Calu3 (cell line): ENCODE measurements around the gene MPIG6B. TPM values are rescaled to one million over a fixed set of nuclear protein-coding genes. Genes with fewer than 3 reads are reported as not detected.

Experiments used
- BruUV-seq: library from RNA; stranded (reverse); fragments of 400-500 nt; replicated peaks from 2 replicates; lab custom pipeline; 2021; lab: Mats Ljungman, UMichigan
- CTCF ChIA-PET: fragments of 300-600 bp; sonication (Branson Sonifier 250); formaldehyde crosslinking; loops from one replicate; lab custom pipeline; 2022; ENCODE audit warnings: antibody characterized with exemption; lab: Charles Lee
- DNase-seq: peaks from one replicate; pipeline ENCODE4 v3.0.0; 2022
- H3K27ac Mint-ChIP-seq: one replicate; pipeline ENCODE4 v1.8.0; 2022; ENCODE audit warnings: mixed read lengths; ENCODE audit not compliant: unreplicated experiment
- H3K27me3 Mint-ChIP-seq: one replicate; pipeline ENCODE4 v1.8.0; 2022; ENCODE audit warnings: mixed read lengths; ENCODE audit not compliant: unreplicated experiment
- H3K36me3 Mint-ChIP-seq: one replicate; pipeline ENCODE4 v1.8.0; 2022; ENCODE audit warnings: mild to moderate bottlenecking, moderate library complexity, mixed read lengths; ENCODE audit not compliant: insufficient read depth, unreplicated experiment
- H3K4me1 Mint-ChIP-seq: one replicate; pipeline ENCODE4 v1.8.0; 2022; ENCODE audit warnings: mild to moderate bottlenecking, low read depth, mixed read lengths; ENCODE audit not compliant: unreplicated experiment
- H3K4me3 Mint-ChIP-seq: one replicate; pipeline ENCODE4 v1.8.0; 2022; ENCODE audit warnings: mild to moderate bottlenecking, low read depth, moderate library complexity, mixed read lengths; ENCODE audit not compliant: unreplicated experiment
- H3K9me3 Mint-ChIP-seq: one replicate; pipeline ENCODE4 v1.8.0; 2022; ENCODE audit warnings: low read depth, mixed read lengths; ENCODE audit not compliant: unreplicated experiment
- CTCF ChIP-seq: fragments of 200-600 bp; IDR thresholded peaks from one replicate; pipeline ENCODE4 v1.8.0; 2022; ENCODE audit warnings: antibody characterized with exemption; ENCODE audit not compliant: unreplicated experiment
- intact Hi-C: fragments of 100-400 bp; cut with micrococcal nuclease; formaldehyde crosslinking; loops from one replicate; pipeline ENCODE4 v1.10.0; 2022; ENCODE audit not compliant: unreplicated experiment
- total RNA-seq: library from RNA; stranded (reverse); gene quantifications from 2 replicates; pipeline ENCODE4 v1.2.3, GENCODE V29; 2022

Gene MPIG6B
- total RNA-seq, 1 experiment from 2014 or later: not detected

DNA sequence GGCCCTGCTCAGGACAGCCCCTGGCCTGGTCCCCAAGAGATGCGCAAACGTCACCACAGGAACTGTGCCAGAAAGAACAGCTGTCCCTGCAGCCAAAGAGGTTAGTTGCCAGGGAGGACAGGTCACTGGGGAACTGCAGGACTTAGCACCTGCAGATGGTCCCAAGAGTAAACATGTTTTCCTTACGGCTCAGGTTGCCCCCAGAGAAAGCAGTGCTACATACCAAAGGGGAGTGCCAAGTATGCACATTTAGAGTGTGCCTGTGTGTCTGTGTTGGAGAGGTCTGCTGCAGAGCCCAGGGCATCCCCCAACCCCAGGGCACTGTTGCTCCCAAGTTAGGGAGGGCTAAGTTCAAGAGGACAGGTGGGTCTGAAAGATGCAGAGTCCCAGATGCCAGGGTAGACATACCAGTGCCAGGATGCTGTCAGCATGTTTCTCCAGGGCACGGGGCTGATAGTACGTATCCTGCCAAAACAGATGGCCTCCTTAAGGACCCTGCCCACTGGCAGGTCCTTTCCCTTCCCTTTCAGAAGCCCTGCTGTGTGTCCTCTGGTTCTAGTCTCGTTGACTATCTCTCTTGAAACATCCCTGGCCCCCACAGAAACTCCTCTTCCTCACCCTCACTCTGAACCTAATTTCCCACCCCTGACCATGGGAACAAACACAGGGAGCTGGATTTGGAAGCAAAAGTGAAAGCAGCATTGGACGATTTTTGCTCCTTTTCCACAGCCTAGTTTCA is 21.3 kb upstream of the MPIG6B start:
- Mint-ChIP-seq H3K9me3 (no peaks in the 10 kb centered on the region), H3K27ac (peak overlapping the region; percentile 66), H3K27me3 (no peaks in the 10 kb centered on the region), H3K4me3 (peak overlapping the region; percentile 77), H3K36me3 (peaks cover 22% of the 10 kb centered on the region), H3K4me1 (peaks cover 7% of the 10 kb centered on the region)
- intact Hi-C loops: loop anchor here (5.0 kb wide), 1 partner anchor 35 kb away; the partner anchor contains the start of gene CLIC1
- CTCF ChIA-PET: interaction anchor here (0.8 to 1.8 kb wide), 4 partner anchors 11 to 37 kb away, joined by 3 to 14 read pairs (median 5); partner anchors contain the start of genes DDAH2 and MSH5
- no peak for TF ChIP-seq CTCF
- no peak for DNase-seq
- BruUV-seq: no TSS peak

GRCh38 chr6:31702405-31702818 is 20.8 kb upstream of the MPIG6B start:
- no peak for TF ChIP-seq CTCF
- Mint-ChIP-seq H3K27me3 (no peaks in the 10 kb centered on the region), H3K36me3 (peaks cover 22% of the 10 kb centered on the region), H3K4me1 (peaks cover 7% of the 10 kb centered on the region), H3K4me3 (peak overlapping the region; percentile 77), H3K27ac (peak overlapping the region; percentile 66), H3K9me3 (no peaks in the 10 kb centered on the region)
- intact Hi-C loops: loop anchor here (5.0 kb wide), 1 partner anchor 35 kb away; the partner anchor contains the start of gene CLIC1
- no TSS peak for BruUV-seq
- CTCF ChIA-PET: interaction anchor here (0.8 to 1.8 kb wide), 8 partner anchors 12 to 113 kb away, joined by 3 to 14 read pairs (median 4); partner anchors contain the start of genes DDAH2, HSPA1A, HSPA1L and LY6G6C
- DNase-seq: no peak

GRCh38 chr6:31702819-31703716 is 20.1 kb upstream of the MPIG6B start, which contains the start of gene ABHD16A:
Gene ABHD16A (minus strand): TSS chr6:31703324. CDS start chr6:31703281, 43 bp downstream.
- CTCF ChIA-PET: interaction anchor here (0.6 to 1.8 kb wide), 18 partner anchors 8 to 1536 kb away, joined by 3 to 14 read pairs (median 4); partner anchors contain the start of genes ATP6V1G2, CLIC1, DDAH2 and HSPA1A
- peaks cover 7% of the 10 kb centered on the region for H3K4me1 Mint-ChIP-seq
- DNase-seq: peak; percentile 100
- peaks cover 17% of the 10 kb centered on the region for H3K36me3 Mint-ChIP-seq
- no peaks in the 10 kb centered on the region for H3K9me3 Mint-ChIP-seq
- H3K4me3 Mint-ChIP-seq: peak within 1 kb of the TSS; percentile 77
- intact Hi-C loops: loop anchor here (5.0 kb wide), 1 partner anchor 34 kb away; the partner anchor contains the start of gene CLIC1
- BruUV-seq: TSS peak; percentile 91
- H3K27ac Mint-ChIP-seq: peak within 1 kb of the TSS; percentile 66
- H3K27me3 Mint-ChIP-seq: no peaks in the 10 kb centered on the region
- peak; percentile 39 for TF ChIP-seq CTCF

DNA sequence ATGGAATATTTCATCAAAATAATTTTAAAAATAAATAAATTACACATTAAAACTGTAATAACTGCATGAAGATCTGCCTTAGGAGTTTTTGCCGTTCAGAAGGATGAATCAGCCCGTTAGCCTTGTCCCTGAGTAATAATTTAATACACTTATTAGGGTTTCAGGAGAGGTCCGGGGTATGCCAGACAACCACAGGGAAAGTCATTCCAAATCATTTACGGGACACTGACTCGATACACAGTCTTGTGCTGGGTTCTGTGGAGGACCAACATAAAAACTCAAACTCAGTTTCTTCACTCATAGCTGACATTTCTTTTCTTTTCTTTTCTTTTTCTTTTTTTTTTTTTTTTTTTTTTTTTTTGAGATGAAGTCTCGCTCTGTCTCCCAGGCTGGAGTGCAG is 17.2 kb upstream of the MPIG6B start:
- no peak overlapping the region for H3K4me3 Mint-ChIP-seq
- no peak for DNase-seq
- no peaks in the 10 kb centered on the region for H3K9me3 Mint-ChIP-seq
- intact Hi-C loops: no loop called here
- no peak for TF ChIP-seq CTCF
- CTCF ChIA-PET: interaction anchor here (0.7 kb wide), 1 partner anchor 81 kb away, joined by 3 read pairs; no protein-coding TSS in a partner anchor
- peaks cover 13% of the 10 kb centered on the region for H3K4me1 Mint-ChIP-seq
- no TSS peak for BruUV-seq
- no peak overlapping the region for H3K27ac Mint-ChIP-seq
- peaks cover 17% of the 10 kb centered on the region for H3K36me3 Mint-ChIP-seq
- H3K27me3 Mint-ChIP-seq: no peaks in the 10 kb centered on the region
